Measurements from ENCODE around the gene UBE2C.
"Not testable (repeated sequence)": the region's sequence is repeated elsewhere in the genome, so short reads cannot be mapped to it uniquely, and the experiment has no call there.

The UBE2C gene

DNA sequence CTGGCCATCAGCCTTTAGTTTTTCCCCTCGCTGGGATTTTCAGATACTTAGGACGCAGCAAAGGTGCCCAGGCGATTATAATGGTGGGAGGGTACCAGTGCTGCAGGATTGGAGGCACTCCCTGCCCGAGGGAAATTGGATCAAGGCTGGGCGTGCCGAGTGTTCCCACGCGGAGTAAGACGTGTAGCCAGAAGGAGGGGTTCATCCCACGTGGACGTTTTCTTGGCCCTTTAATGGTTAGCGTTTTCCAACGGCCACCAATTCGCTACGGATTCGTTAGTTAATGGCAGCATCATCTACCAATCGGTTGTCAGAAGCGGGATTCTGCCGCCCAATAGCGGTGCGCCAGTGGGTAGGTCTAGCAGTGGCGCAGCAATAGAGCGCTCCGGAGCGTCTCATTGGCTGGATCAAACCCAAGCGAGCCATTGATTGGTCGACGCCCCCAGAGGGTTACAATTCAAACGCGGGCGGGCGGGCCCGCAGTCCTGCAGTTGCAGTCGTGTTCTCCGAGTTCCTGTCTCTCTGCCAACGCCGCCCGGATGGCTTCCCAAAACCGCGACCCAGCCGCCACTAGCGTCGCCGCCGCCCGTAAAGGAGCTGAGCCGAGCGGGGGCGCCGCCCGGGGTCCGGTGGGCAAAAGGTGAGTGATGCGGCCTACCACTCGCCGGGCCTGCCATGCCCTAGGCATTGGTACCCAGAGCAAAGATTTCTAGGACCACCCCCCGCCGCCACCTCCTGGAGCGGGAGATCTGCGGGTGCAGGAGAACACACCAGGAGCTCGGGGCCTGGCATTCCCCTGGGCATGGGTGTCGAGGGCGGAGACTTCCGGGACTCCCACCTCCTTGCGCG, at the start of gene UBE2C:
Gene UBE2C, plus strand, starts transcription at position 488 of the 849 bp plus-strand sequence. Its CDS starts 52 bp downstream, at position 540.
- DNase-seq, result peak; percentile 98

GRCh38 chr20:45764618-45765282, 47.7 kb upstream of the UBE2C start:
- DNase-seq, result not testable (repeated sequence)

DNA sequence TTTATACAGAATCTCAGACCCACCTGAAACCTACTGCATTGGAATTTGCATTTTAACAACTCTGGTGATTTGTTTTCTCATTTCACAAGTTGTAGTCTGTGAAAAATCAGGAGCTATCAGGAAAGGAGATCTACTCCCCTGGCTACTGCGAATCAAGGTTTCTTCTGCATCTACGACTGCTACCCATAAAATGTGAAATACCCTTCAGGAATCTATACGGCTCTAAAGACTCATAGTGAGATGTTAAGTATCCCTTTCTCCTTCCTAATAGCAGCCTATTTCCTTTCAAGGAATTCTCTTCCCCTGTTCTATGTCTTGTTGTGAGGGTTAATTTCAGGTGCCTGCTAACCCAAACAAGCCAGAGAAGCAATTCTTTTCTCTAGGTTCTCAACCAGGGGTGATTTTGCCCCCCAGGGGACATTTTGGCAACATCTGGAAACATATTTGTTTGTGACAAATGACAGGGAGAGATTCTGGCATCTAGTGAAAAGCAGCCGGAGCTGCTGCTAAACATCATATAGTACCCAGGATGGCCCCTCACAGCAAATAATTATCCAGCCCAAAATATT, 47.1 kb upstream of the UBE2C start:
- no peak for DNase-seq

DNA sequence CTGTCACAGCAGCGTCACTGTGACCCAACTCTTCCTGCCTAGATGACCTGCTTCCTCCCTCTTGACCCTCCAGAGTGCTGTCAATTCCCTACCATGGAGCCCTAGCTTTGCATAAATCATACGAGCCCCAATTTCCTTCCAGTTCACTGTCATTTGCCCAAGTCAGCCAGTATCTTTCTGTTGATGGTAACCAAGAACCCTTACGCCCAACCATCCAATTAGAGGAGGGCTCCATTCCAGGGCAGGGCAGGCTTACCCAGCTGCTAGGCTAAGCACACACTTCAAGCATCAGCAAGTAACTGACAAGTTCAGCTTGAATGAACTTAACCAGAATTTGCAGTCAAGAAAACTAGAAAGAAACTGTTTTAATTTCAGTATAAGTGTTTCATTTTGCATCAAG, 46.5 kb upstream of the UBE2C start:
- DNase-seq, result no peak

DNA sequence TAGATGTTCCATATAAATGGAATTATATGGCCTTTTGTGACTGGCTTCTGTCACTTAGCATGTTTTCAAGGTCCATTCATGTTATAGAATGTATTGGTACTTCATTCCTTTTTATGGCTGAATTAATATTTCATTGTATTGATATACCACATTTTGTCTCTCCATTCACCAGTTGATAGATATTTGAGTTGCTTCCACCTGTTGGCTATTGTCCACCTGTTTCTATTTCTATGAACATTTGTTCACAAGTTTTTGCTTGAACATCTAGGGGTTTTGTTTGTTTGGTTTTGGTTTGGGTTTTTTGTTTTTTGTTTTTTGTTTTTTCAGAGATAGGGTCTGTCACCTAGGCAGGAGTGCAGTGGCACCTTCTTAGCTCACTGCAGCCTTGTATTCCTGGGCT, 44.0 kb upstream of the UBE2C start:
- DNase-seq, result no peak

DNA sequence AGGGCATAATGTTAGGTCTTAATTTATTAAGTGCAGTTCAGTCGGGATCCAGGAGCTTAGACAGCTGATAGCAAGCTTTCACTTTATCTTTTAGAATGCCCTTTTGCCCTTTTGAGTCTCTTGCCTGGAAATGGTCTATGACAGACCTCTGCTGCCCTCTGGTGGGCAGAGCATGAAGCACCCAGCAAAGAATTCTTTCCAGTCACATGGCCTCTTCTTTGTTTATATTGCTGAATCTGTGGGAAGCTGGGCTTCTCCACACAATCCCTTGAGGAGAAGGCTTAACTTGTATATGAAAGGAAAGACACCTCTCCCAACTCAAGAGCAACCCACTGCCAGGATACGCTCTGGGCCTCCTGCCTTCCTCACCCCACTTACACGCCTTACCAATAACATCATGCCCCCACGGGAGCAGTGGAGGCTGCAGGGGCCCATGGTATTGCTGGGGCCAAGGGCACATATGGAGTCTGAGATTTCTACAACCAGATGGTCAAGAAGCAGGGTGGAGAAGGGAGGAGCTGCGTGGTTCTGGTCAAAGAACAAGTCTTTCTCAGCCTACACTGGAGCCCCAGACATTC, 41.2 kb upstream of the UBE2C start:
- peak; percentile 80 for DNase-seq

- no peak for DNase-seq
Measured at GRCh38 chr20:45772693-45773092, 39.8 kb upstream of the UBE2C start.

DNA sequence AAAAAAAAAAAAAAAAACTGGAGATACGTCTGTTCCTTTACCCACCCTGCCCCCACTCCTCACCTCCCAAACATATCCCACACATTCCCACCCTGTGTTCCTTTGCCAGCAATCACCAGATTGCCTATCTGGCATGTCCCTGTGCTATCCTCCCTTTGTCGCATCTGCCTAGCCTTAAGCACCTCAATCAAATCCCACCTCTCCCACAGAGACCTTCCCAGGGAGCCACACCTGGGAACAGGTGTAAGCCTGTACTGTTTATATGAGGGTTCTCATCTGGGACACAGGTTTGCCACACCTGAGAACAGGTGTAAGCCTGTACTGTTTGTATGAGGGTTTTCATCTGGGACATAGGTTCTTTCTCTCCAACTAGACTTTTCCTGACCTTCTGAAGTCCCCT, 37.5 kb upstream of the UBE2C start:
- DNase-seq, result no peak

- no peak for DNase-seq
Measured at GRCh38 chr20:45775411-45775810, 37.0 kb upstream of the UBE2C start.

GRCh38 chr20:45776931-45777330, 35.5 kb upstream of the UBE2C start:
- DNase-seq, result no peak

DNA sequence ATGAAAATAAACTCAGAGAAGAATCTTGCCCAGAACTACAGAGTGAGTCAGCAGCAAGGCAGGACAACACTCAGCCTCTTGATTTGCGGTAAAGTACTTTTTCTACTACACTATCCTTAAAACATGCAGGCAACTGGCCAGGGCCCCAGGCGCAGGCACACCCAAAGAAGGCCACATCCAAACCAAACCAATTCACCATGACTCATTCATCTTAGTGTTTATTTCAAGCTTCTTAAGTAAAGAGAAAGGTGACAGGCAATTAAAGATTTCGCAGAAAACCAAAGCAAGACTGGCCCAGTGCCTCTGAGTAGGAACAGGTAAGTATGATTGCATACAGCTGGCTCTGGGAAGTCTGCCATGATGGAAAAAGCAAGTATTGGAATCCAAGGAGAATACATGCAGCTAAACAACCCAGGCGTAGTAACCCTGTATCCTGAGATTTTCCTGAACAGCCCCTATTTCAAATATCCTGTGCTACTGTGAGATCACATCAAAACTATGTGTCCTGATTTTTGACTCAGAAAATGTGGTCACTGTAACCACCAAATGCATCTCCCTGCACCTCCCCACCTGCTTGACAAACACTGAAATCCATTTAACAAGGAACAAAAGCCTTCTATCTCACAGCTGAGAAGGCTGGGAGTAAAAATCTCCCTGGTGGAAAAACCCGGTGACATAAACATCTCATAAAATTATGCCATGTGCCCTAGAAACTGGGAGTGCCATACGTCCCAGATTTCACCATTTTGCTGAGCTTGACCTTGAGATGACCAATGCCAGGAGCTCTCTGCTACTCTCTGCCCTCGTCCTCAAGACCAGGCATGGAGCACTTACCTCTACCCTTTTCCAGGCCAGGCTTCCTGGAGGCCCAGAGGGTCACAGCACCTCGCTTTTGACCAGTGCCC, 33.2 kb upstream of the UBE2C start:
- no peak for DNase-seq

GRCh38 chr20:45780159-45780558, 32.3 kb upstream of the UBE2C start:
- DNase-seq, result no peak

GRCh38 chr20:45781391-45781931, 31.0 kb upstream of the UBE2C start:
- DNase-seq, result no peak

GRCh38 chr20:45782890-45783289, 29.6 kb upstream of the UBE2C start:
- no peak for DNase-seq

DNA sequence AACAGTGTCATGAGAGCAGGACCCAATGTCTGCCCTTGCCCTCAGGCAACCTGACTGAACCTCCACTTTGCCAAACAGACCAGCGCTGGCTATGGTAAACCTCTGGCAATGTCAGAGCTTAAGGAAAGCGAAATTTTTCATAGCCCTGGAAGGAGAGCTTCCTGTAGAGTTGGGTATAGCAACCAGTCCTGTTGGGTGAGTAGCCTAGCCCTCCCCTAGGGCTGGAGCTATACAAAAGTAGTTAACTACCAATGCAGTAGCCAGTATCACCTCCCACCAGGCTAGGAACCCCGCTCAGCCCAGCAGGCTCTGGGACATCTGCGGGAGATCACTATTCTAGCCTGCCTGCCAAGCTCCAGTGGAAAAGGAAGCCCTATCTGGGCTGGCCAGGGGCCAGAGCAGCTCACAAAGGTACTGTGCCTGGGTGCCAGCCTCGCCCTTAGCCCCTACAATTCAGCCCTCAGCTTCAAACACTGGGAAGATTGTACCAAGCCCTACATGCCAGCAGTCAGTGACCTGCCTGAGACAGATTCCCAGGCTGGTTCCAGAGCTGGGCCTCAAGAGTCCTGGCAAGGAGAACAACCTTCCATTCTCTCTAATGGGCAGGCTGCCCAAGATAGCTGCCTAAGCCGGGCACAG, 28.7 kb upstream of the UBE2C start:
- no peak for DNase-seq

DNA sequence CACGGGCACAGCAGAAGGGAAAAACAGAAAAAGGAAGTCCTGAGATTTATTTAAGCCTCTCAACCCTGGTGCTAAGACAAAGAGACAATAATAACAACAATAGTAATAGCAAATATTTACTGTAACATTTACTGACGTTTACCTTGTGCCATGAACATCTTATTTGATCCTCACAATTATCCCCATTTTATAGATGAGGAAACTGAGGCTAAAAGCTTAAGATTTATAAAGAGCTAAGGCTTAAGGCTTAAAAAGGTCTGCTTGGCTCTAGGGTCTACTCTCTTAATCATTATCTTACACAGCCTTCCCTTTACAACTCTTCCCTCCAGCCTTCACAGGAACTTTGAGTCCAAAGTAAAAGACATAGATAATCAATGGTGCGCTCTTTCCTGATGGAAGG, 24.1 kb upstream of the UBE2C start:
- DNase-seq, result no peak

- no peak for DNase-seq
Measured at GRCh38 chr20:45792317-45793118, 19.9 kb upstream of the UBE2C start.

DNA sequence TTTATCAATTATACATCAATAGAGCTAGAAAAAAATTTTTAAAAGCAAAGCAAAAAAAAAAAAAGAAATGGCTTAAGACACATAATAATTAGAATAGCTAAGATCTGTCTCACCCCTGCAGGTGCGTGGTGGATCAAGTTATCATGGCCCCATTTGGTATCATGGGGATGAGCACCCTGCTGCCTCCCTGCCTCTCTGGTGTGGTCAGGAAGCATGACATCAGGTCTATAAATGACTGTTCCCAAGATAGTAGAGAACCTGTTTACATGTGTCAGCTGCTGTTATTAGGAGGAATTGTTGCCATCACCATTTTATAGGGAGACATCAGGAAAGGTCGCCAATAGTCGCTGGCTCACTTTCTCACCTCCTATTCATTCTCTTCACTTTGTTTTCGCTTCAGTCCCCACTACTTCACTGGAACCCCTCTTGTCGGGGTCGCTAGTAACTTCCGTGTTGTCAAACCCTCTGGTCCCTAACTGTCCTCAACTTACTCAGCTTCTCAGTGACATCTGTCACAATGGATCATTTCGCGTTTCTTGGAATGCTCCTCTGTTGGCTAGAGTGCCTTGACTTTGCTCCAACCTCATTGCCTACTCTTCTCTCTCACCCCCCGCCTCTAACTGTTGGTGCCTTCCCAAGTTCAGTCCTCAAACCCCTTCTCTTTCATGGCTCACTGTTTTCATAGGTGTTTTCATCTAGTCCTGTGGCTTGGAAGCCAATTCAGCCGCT, 15.9 kb upstream of the UBE2C start:
- DNase-seq, result no peak

- DNase-seq, result not testable (repeated sequence)
Measured at GRCh38 chr20:45797510-45797909, 14.9 kb upstream of the UBE2C start.

DNA sequence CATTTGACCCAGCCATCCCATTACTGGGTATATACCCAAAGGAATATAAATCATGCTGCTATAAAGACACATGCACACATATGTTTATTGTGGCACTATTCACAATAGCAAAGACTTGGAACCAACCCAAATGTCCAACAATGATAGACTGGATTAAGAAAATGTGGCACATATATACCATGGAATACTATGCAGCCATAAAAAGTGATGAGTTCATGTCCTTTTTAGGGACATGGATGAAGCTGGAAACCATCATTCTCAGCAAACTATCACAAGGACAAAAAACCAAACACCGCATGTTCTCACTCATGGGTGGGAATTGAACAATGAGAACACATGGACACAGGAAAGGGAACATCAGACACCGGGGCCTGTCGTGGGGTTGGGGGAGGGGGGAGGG, 14.5 kb upstream of the UBE2C start:
- not testable (repeated sequence) for DNase-seq

Data from stimulated activated CD4-positive, alpha-beta T cell treated with anti-CD3 and anti-CD28 coated beads, Interleukin-1b, Interleukin-23, amount 100 ng/mL, for 48 hours (primary cell).